K562 (cell line): ENCODE measurements around the gene COQ7. TPM values are rescaled to one million over a fixed set of nuclear protein-coding genes. Genes with fewer than 3 reads are reported as not detected.

ENCODE experiments used
- FOS ChIP-seq: IDR thresholded peaks from 3 replicates; pipeline ENCODE4 v1.6.1; 2011; ENCODE audit not compliant: insufficient read length; ENCODE audit errors: extremely low read depth
- JUN ChIP-seq, 2 experiments: sonication (generic) in 1 of 2; formaldehyde crosslinking in 1 of 2; IDR thresholded peaks; 2 replicates each; pipeline versions ENCODE4 v1.6.1 to v1.8.0; 2012 to 2022; ENCODE audit warnings: borderline replicate concordance in 2 of 2, mild to moderate bottlenecking in 2 of 2, improper control_type of control experiment in 1 of 2, low read depth in 1 of 2, low read length in 1 of 2, missing genetic modification reagents in 1 of 2
- MYBL2 ChIP-seq, 2 experiments: fragments of 450-650 bp in 1 of 2; sonication (generic) in 1 of 2; formaldehyde crosslinking in 1 of 2; IDR thresholded peaks; 2 replicates each; pipeline versions ENCODE4 v1.6.1 to v1.8.1; 2017 to 2022; ENCODE audit warnings: borderline replicate concordance in 1 of 2, inconsistent platforms in 1 of 2, low read depth in 1 of 2, mild to moderate bottlenecking in 1 of 2, missing genetic modification reagents in 1 of 2, moderate library complexity in 1 of 2
- NR2C2 ChIP-seq, 2 experiments: fragments of 200-800 bp in 1 of 2; sonication (Bioruptor generic) in 1 of 2; sonication (generic) in 1 of 2; formaldehyde crosslinking in 1 of 2; IDR thresholded peaks; 2 replicates each; pipeline versions ENCODE4 v1.6.1 to v1.8.0; 2016 to 2022; ENCODE audit warnings: mild to moderate bottlenecking in 1 of 2, missing compliant biosample characterization in 1 of 2, missing genetic modification characterization in 1 of 2, missing genetic modification reagents in 1 of 2
- RBFOX2 ChIP-seq: fragments of 200-400 bp; formaldehyde crosslinking; IDR thresholded peaks from 2 replicates; pipeline ENCODE4 v1.6.1; 2017; ENCODE audit warnings: low read depth, mild to moderate bottlenecking, low read length, moderate library complexity
- RBM25 ChIP-seq: fragments of 200-400 bp; formaldehyde crosslinking; IDR thresholded peaks from 2 replicates; pipeline ENCODE4 v1.6.1; 2018; ENCODE audit warnings: low read length, low read depth, moderate library complexity; ENCODE audit not compliant: severe bottlenecking
- SP1 ChIP-seq: sonication (generic); formaldehyde crosslinking; IDR thresholded peaks from 2 replicates; pipeline ENCODE4 v1.8.1; 2022; ENCODE audit warnings: mild to moderate bottlenecking, missing genetic modification reagents
- SPI1 ChIP-seq: IDR thresholded peaks from 2 replicates; pipeline ENCODE4 v1.6.1; 2011; ENCODE audit warnings: low read depth, low read length, control low read depth, borderline replicate concordance
- YBX1 ChIP-seq: fragments of 450-650 bp; IDR thresholded peaks from 2 replicates; pipeline ENCODE4 v1.7.1; 2016; ENCODE audit warnings: mild to moderate bottlenecking
- ZBTB34 ChIP-seq: fragments of 250-450 bp; sonication (Bioruptor Pico); IDR thresholded peaks from 2 replicates; pipeline ENCODE4 v1.8.0; 2021; ENCODE audit warnings: mild to moderate bottlenecking, moderate library complexity
- ZNF280B ChIP-seq: fragments of 250-450 bp; sonication (Bioruptor Pico); IDR thresholded peaks from 2 replicates; pipeline ENCODE4 v1.5.1; 2021; ENCODE audit warnings: mild to moderate bottlenecking
- polyA plus RNA-seq, 8 experiments: library from polyadenylated mRNA; depleted of rRNA in 4 of 8; stranded (reverse) in 5 of 8; unstranded in 3 of 8; fragments of >200 nt; fragmentation: Nextera tagmentation in 2 of 8; fragmentation: Illumina TruSeq in 1 of 8; extraction: Ambion mirVana in 2 of 8; extraction: Trizol in 1 of 8; gene quantifications; 2 replicates each; pipeline versions ENCODE4 v1.2.1 to v1.2.3, GENCODE V29; 2011 to 2014; ENCODE audit warnings: inconsistent platforms in 1 of 8, missing spikeins in 1 of 8
- total RNA-seq, 7 experiments: library from RNA; depleted of rRNA in 6 of 7; stranded (reverse); fragments of >200 nt in 6 of 7; fragmentation: Illumina TruSeq in 2 of 7; extraction: Trizol in 2 of 7; gene quantifications; 2 replicates each; pipeline versions ENCODE4 v1.2.1 to v1.2.3, GENCODE V29; 2011 to 2021; ENCODE audit warnings: low replicate concordance in 1 of 7
- TF ChIP-seq, protein P1 (sequence below), 3 experiments: IDR thresholded peaks in 2 of 3; conservative IDR thresholded peaks in 1 of 3; 2 replicates each; pipeline ENCODE4 v1.5.1; 2011 to 2012; ENCODE audit warnings: low read length in 3 of 3, mild to moderate bottlenecking in 3 of 3, control low read depth in 2 of 3, improper control_type of control experiment in 1 of 3, inconsistent platforms in 1 of 3, low read depth in 1 of 3, mixed read lengths in 1 of 3, moderate library complexity in 1 of 3; ENCODE audit not compliant: insufficient read depth in 2 of 3
- TF ChIP-seq, protein P2 (sequence below): fragments of 450-650 bp; IDR thresholded peaks from 2 replicates; pipeline ENCODE4 v1.6.1; 2016

The COQ7 gene
- total and polyA plus RNA-seq, 9 of the 15 experiments (the other 6 are each of a cell fraction or from before 2014, with no cell fraction given), result 2.3 to 26.1 (median 15.2) TPM

DNA sequence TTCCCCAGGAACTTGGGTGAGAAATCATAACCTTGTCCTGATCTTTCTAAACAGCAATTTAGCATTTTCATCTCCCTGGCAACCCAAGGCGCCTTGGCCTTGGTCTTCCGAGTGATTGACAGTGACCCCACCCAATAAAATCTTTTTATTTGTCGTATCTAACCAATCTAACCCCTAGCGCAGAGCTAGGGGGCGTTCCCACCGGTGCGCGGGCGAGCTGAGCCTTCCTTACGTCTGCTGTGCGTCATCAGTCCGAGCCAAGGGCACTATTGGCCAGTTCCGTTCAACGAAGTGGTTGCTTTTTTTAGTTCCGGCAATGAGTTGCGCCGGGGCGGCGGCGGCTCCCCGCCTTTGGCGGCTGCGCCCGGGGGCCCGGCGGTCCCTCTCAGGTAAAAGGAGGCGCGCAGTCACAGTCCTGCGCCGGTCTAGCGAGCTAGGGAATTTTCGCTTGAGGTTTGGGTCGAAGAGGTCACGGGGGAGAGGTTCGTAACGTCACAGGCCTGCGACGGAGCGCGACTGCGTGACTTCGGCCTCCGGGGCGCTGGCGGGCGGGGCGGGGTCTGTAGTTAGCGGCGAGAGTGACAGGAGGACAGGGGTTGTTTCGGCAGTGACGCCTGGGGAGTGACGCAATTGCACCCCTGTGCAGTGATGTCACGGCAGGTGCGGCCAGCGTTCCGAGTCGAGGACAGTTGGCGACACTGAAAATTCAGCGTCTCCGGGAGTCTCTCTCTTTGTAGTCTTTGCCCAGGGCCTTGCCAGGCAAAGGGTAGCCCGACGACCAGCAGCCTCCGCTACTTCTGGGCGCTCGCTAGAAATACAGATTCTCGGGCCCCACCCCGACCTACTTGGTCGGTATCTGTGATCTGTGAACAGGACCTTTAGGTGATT lies at the start of gene COQ7 (continued):
- TF ChIP-seq, protein P1, sequence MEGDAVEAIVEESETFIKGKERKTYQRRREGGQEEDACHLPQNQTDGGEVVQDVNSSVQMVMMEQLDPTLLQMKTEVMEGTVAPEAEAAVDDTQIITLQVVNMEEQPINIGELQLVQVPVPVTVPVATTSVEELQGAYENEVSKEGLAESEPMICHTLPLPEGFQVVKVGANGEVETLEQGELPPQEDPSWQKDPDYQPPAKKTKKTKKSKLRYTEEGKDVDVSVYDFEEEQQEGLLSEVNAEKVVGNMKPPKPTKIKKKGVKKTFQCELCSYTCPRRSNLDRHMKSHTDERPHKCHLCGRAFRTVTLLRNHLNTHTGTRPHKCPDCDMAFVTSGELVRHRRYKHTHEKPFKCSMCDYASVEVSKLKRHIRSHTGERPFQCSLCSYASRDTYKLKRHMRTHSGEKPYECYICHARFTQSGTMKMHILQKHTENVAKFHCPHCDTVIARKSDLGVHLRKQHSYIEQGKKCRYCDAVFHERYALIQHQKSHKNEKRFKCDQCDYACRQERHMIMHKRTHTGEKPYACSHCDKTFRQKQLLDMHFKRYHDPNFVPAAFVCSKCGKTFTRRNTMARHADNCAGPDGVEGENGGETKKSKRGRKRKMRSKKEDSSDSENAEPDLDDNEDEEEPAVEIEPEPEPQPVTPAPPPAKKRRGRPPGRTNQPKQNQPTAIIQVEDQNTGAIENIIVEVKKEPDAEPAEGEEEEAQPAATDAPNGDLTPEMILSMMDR (IDR thresholded peaks at IDR 0.05 in 2 of 3, conservative IDR thresholded peaks at IDR 0.05 in 1 of 3; ENCODE audit: insufficient read depth in 2 of 3, low read depth in 1 of 3, low read length in 3 of 3), result peak in 1 of 3 experiments; percentile 2; a peak in 1 of 6 replicates
- TF ChIP-seq SPI1 (peak; percentile 61; the same call in 1 of the 2 replicates), FOS (peak; percentile 96), RBM25 (peak; percentile 80), JUN (IDR thresholded peaks at IDR 0.05; ENCODE audit: borderline replicate concordance, low read depth, low read length) (peak; percentile 80; the same call in 1 of the 2 replicates), JUN (CRISPR knock-in tag; IDR thresholded peaks at IDR 0.05; ENCODE audit: borderline replicate concordance) (no peak), ZNF280B (CRISPR knock-in tag) (no peak), RBFOX2 (peak; percentile 89), MYBL2 (IDR thresholded peaks at IDR 0.05; ENCODE audit: low read depth) (no peak; the same call in 1 of the 2 replicates), MYBL2 (CRISPR knock-in tag; IDR thresholded peaks at IDR 0.05; ENCODE audit: borderline replicate concordance) (no peak), NR2C2 (CRISPR knock-in tag; IDR thresholded peaks at IDR 0.05) (peak; percentile 88), NR2C2 (tag; IDR thresholded peaks at IDR 0.05) (peak; percentile 98), ZBTB34 (CRISPR knock-in tag) (no peak), SP1 (CRISPR knock-in tag) (peak; percentile 83), YBX1 (no peak)
- TF ChIP-seq, protein P2, sequence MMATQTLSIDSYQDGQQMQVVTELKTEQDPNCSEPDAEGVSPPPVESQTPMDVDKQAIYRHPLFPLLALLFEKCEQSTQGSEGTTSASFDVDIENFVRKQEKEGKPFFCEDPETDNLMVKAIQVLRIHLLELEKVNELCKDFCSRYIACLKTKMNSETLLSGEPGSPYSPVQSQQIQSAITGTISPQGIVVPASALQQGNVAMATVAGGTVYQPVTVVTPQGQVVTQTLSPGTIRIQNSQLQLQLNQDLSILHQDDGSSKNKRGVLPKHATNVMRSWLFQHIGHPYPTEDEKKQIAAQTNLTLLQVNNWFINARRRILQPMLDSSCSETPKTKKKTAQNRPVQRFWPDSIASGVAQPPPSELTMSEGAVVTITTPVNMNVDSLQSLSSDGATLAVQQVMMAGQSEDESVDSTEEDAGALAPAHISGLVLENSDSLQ, result peak; percentile 99
